HG03039 (cell line): ENCODE data around the gene SRGAP2C.
"Not testable (repeated sequence)": the region's sequence is repeated elsewhere in the genome, so short reads cannot be mapped to it uniquely, and the experiment has no call there.

ENCODE experiments used
- ATAC-seq: cut with Tn5 transposase; IDR thresholded peaks from one replicate; pipeline ENCODE4 v1.9.1; 2021; ENCODE audit warnings: mild to moderate bottlenecking, moderate library complexity; ENCODE audit not compliant: unreplicated experiment

SRGAP2C gene

DNA sequence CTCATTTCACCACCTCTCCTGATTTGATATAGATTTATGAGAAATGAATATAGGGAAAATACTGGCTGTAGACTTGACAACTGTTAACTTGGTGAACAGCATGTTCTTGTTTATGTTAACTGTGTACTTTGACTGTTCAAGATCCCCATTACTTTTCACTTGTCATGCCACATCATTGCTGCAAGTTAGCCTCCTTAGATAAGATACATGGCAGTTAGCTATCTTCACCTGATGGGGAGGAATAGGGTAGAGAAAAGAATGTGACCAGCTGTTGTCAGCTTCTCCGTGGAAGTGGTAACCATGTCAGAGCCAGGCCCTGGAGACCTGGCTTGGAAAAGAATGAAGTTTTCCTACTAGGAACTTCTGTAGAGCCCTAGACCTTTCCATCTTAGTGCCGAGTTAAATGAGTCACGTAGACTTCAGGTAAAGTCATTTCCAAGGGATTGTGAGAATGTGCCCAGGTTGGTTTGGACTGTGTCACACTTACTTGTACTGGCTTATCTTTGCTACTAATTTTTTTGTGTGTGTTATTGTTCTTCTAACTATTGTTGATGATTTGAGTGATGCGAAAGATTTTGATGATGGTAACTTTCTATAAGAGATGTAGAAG is 41.6 kb downstream of the SRGAP2C start:
- not testable (repeated sequence) for ATAC-seq

DNA sequence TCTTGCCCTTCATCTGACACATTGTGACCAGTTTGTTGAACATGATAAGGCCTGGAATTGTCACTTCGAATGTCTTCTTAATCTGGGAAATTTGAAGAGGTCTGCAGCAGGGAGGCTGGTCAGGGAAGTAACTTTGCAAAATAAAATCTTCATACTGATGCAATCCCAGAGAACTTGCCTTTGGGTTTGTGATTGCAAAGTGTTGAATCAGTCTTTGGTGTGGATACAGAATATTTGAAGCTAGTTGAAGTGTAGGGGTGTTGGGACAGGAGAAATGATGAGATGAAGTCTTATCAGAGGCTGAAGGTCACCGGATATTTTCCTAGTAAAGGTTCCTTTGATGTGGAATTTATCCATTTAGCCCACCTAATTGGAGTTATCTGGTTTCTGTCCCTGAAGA is 42.1 kb downstream of the SRGAP2C start:
- ATAC-seq, result not testable (repeated sequence)

DNA sequence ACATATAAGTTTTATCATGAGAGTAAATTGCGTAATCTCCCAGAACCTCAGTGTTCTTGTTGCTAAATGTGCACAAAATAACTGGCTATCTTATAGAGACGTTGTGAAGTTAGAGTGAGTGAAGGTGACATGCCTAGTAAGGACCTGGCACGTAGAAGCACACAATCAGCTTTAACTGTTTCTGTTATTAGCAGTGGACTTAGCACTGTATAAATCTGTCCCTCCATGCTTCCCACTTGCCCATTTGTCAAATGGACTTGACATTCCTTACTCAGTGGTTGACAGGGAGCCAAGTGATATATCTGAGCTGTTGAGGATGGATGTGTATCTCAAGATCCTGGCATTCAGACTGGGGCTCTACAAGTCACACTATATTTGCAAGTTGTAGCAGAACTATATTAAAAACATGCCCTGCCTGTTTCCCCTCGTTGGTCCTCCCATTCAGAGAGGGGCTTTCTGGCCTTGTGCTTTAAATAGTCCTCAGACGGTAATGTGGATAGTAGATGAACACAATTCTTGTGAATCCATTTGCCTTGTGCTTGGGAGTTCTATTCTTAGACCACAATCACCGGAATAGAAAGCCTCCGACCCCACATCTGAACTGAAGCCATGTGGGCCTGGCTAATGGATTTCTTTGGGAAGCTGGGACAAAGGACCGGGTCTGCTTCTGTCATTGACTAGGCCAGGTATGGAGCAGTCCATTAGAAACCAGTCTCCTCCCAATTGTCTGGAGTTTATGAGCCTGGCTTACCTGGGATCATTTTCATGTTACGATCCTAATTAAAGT is 43.0 kb downstream of the SRGAP2C start:
- not testable (repeated sequence) for ATAC-seq

DNA sequence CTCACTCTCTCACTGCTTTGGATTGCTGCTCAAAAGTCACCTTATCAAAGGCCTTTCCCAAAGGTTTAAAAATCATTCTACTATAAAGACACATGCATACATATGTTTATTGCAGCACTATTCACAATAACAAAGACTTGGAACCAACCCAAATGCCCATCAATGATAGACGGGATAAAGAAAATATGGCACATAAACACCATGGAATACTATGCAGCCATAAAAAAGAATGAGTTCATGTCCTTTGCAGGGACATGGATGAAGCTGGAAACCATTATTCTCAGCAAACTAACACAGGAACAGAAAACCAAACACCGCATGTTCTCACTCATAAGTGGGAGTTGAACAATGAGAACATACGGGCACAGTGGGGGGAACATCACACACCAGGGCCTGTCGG is 45.9 kb downstream of the SRGAP2C start:
- ATAC-seq, result not testable (repeated sequence)

DNA sequence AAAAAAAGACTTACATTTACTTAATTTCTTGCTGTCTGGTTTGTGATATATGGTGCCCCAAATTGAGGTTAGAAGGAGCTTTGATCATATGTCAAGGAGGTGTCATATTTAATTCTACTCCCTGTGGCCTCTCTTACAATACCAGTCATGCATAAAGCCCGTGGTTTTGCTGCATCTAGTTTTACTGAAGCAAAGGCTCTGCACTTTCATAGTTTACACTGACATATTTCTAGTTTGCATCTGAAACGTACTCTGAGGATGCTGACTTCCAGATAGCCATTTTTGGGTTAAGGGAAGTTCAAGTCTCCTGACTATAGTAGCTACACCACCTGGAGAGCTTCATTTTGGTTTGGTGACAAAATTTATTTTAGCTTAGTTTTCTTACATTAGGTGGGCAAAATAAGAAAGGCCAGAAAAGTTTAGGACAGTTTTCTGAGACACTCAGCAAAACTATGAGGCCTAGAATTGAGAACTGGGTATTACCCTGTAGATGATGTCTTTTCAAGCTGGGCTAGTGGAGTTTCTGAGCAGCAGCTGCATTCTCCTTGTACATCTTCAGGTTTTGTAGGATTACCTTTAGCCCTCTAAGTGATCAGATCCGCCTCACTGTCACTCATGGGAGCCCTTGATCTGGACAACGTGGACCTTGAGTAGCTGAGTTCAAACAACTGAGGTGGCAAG is 47.8 kb downstream of the SRGAP2C start:
- peak; percentile 50 for ATAC-seq

DNA sequence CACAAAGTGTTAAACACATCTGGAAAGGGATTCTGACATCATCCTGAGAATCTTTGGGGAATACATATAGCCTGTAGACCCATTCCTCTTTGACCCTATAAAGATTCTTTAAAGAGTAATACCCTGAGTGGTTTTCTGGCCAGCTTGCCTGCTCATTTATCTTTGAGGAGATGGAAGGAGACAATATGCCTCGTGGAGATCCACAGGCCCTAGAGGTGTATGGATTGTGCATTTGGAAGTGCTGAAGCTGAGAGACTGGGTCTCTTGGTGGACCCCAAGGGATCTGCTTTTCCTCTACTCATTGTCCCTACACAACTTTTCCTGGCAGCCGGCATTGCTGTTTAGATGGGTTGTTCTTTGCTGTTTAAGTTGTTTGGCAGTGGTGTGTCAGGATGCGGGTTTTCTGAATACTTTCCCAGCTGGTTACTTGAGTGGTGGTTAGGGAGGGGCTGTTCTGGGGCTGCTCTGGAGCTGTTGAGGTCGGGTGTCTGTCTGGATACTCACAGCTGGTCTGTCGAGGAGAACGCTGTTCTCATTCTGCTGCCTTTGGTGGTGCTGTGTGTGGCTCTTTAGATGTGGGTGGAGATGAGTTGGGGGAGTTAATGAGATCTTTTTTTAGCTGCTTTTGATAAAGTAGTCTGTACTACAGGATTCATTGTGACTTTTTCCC is 49.5 kb downstream of the SRGAP2C start:
- ATAC-seq, result not testable (repeated sequence)

DNA sequence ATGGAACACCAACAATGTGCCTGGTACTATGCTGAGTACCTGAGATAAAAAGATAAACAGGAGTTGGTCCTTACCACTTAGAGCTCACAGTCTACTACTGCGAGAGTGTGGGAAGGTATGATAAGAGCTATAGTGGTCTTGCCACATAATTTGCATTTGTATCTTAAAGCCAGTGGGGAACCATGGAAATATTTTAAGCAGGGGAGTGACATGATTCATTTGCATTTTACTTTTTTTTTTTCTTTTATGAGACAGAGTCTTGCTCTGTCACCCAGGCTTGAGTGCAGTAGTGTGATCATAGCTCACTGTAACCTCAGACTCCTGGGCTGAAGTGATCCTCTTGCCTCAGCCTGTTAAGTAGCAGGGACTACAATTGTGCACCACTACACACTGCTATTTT is 53.6 kb downstream of the SRGAP2C start:
- ATAC-seq, result peak; percentile 81

DNA sequence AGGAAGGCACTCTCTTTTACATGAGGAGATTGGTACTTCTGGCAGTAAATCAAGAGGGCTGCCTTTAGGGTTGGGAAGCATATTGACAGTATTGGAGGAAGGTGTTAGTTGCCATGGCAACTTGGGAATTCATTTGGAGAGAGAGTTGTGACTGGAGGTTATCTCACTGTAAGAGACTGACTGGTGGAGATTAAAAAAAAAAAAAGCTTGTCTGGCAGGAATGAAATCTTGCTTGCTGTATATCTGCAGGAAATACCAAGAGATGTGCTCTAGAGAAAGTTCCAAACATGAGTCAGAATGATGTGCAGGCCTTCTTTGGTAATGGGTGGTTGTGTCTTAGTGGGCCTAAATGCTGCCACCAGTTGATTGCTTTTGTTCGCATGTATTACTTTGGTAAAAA is 59.1 kb downstream of the SRGAP2C start:
- not testable (repeated sequence) for ATAC-seq

DNA sequence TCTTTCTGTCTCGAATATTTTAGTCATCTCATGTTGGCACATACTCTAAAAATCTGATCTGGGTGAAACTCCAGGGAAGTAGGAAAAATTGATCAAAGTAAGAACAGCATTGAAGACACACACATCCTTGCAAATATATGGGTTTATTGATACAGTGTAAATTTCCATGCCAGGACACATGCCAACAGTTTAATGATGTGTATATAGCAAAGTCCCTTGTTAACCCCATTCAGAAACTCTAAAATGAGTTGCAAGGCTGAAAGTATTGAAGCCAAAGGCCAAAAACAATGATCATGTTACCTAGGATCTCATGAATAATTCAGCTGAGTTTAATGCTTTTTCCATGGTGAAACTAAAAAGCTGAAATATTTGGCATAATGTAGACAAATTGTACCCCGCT is 61.6 kb downstream of the SRGAP2C start:
- ATAC-seq, result not testable (repeated sequence)

DNA sequence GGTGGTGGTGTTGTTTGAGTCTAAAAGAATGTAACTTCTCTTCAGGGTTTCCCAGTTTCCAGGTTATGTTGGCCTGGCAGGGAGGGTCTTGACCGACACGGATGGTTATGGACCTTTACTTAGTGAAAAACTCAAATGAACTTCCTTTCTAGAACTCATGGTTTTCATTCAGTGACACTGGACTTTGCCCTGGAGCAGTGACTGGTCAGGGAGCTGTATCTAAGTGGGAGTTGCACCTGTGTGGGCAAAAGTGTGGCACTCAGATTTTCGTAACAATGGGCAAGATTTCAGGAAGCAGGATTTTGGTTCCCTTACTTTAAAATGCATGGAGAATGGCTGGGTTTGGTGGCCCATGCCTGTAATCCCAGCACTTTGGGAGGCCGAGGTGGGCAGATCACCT is 67.9 kb downstream of the SRGAP2C start:
- not testable (repeated sequence) for ATAC-seq

DNA sequence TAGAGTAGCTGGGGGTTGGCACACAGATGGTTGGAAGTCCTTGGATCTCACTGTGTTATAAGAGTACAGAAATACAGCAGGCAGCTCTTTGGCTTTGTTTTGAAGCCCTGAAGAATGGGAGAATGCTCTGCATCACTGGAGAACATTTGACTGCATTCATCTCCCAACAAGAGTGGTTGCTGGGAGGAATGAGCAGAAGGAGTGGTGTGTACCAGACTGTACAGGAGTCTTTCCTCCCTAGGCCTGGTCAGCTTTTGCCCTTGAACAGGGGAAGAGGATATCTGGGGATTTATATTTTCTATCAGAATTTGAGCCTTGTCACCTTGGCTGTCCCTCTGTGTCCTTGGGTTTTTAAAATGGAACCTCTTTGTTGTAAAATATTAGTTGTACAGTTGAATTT is 69.8 kb downstream of the SRGAP2C start:
- ATAC-seq, result not testable (repeated sequence)

DNA sequence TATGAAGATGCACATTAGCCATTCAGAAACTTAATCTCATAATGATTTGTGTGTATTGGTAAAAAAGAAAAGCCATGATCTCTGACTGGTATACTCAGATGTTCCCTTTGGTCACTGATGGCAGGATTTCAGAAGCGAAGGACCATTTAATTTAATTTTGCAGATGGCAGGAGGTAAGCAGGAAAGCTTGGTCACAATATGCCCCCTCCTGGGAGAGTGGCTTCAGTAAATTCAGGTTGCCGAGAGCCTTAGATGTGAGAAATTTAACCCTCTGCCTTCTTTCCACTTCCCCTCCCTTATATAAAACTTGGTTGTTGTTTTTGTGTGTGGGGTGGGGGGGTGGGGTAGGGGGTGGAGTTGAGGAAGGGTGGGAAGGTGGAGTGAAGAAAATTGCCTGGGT is 72.9 kb downstream of the SRGAP2C start:
- ATAC-seq, result not testable (repeated sequence)

DNA sequence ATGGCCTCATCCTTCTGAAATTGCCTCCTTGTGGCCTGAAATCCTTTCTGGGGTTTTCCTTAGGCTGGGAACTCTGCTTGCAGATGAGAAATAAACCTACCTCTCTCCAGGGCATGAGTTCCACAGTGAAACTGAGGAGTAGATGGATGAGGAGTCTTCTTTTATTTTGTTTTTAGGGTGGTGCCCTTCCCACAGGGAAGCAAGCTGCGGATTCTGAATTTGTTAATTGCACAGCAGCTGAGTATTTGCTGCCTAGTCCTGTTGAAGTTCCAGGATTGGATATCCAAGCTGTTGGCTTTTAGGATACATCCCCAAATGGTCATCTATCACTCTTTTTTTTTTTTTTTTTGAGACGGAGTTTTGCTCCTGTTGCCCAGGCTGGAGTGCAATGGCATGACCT is 73.4 kb downstream of the SRGAP2C start:
- ATAC-seq, result not testable (repeated sequence)

DNA sequence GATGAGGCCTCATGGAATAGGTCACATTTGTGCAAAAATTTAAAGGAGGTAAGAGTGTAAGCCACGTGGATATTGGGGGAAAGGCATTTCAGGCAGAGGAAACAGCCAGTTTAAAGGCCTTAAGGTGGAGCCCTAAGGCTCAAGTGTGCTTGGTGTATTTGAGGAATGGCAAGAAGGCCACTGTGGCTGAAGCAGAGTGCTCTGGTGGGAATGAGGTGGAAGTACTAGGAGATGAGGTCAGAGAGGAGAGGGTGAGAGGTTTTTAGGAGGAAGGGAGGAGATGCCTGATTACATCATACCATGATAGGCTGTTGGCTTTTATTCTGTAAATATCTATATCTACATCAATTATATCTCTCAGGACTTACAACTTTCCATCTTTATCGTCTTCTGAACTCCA is 75.4 kb downstream of the SRGAP2C start:
- not testable (repeated sequence) for ATAC-seq

DNA sequence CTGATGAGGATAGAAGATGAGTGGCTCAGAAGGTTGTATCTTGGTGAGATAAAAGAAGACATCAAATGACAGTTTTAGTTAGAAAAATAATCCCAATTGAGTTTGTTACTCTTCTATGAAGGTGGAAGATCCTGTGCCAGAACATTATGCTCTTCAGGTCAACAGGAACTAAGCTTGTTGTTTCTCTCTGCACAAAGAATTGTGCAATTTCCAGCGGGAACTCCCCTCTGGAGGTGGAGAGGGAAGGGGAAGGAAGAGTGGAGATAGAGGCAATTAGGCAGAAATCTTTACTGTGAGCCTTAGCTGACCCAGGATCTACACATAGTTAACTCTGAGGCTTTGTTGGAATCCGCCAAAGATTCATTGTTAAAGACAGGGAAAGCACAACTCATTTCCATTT is 77.4 kb downstream of the SRGAP2C start:
- ATAC-seq, result not testable (repeated sequence)

DNA sequence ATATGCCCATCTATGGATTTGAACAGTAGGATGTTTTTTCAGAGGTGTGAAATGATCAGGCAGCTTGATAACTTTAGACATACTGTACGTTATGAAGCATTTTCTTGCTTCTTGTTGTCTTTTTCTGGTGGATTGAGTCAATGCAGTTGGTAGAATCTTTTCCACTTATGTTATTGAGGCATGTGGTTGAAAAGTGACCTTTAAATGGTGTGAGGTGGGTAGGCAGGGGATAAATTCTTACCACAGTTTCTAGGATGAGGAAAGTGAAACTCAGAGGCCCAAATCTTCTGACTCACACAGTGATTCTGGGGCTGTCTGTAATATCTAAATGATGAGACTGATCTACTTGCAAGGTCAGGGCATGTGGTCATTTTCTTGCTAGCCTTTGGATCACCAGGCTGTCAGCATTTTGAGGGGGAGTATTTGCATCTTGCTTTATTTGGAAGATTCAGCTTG is 79.0 kb downstream of the SRGAP2C start:
- peak; percentile 77 for ATAC-seq

DNA sequence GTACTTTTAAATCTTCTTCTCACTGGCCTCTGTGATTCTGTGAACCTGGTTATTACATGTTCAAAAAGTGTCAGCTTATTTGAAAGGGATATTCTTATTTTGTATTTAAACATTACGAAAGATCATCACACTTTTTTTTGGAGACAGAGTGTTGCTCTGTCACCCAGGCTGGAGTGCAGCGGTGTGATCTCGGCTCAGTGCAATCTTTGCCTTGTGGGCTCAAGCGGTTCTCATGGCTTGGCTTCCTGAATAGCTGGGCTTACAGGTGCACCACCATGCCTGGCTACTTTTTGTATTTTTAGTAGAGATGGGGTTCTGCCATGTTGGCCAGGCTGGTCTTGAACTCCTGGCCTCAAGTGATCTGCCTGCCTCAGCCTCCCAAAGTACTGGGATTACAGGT is 82.3 kb downstream of the SRGAP2C start:
- ATAC-seq, result not testable (repeated sequence)

DNA sequence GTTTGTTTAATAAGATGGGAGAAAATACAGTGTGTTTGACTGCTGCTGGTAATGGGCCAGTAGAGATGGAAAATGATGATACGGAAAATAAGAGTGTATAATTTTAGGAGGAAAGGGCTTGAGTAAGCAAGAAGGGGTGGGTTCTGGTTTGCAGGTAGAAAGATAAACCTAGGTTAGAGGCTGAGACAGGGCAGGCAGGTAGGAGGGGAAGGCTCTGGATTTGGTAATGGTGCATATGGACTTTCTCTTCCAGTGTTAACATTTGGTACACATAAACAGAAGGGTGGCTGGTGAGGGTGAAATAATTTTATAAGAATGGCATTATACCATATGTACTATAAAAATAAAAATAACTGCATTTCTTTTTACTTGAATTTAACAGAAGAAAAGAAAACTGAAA is 84.5 kb downstream of the SRGAP2C start:
- not testable (repeated sequence) for ATAC-seq

DNA sequence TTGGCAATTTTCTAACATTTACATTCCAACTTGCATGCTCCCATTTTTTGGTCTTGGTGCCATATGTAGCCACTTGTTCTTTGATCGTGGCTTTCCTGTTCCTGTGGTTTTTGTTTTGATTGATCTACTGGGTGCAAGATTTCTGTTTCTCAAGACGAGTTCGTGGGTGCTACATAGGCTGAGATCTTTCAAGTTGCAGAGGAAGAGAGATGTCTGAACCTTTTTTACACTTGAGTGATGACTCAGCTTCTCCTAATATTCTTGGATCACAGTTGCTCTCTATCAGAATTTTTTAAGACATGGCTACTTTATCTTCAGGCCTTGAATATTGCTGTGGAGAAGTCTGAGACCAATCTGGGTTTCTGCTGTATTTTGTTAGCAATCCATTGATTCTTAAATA is 85.2 kb downstream of the SRGAP2C start:
- ATAC-seq, result not testable (repeated sequence)

DNA sequence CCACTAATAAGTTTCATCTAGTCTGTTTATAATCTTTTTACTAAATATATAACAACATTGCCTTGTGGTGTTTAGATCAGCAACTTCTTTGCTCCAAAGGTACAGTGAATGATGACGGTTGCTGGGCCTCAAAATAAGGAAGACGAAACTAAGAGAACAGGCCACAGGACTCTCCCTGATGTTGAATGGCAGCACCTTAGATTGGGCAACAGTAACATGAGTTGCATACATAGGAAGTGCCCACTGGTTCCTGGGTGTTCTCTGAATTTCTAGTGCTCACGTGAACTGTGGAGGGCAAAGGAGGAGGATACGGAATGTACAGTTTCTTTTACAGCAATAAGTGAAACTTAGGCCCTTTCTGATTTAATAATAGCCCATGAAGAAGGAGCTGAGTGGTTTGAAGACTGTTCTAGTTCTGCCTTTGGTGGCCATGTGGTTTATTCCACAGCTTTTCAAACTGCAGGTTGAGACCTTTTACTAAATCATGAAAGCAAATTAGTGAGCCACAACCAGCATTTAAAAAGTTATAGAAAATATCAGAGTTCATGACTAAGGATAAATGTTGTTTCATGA is 86.5 kb downstream of the SRGAP2C start:
- peak; percentile 55 for ATAC-seq

DNA sequence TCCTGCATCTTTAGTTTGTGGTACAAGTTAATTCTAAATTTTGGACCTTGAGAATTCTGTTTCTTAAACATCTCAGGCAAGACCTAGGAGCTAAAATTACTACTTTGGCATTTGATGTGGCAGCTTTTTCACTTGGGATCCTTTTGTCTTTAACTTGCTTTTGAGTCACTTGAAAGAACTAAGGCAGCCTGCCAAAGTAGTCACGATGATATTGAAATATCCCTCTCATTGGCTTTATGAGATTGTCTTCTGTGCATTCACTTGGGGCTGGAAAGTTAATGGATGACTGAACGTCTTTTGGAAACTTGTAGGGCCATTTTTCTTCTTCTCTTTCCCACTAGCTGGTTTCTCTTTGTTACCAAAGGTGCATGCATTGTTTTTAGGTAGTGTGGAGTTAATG is 90.7 kb downstream of the SRGAP2C start:
- not testable (repeated sequence) for ATAC-seq
